GM23248 (cell line): ENCODE results near the gene MAG. TPM values are rescaled to one million over a fixed set of nuclear protein-coding genes. Genes with fewer than 3 reads are reported as not detected.
A peak's percentile ranks its signal among the peaks of the same experiment; 100 is the strongest.

Experiments used
- DNase-seq: peaks from one replicate; pipeline ENCODE4 v3.0.0-alpha.2; 2015
- H2AFZ ChIP-seq: fragments of 200-600 bp; sonication (generic); 2 replicates; pipeline ENCODE4 v1.6.1; 2016; ENCODE audit warnings: antibody characterized with exemption
- H3F3A ChIP-seq: fragments of 200-600 bp; sonication (generic); 2 replicates; pipeline ENCODE4 v1.6.1; 2016; ENCODE audit warnings: mild to moderate bottlenecking, antibody characterized with exemption, mixed run types; ENCODE audit not compliant: insufficient read depth
- H3K27ac ChIP-seq: fragments of 200-600 bp; sonication (generic); 2 replicates; pipeline ENCODE4 v1.5.1; 2016; ENCODE audit warnings: mild to moderate bottlenecking
- H3K27me3 ChIP-seq: fragments of 200-600 bp; sonication (generic); replicated peaks from 2 replicates; pipeline ENCODE4 v1.6.1; 2016; ENCODE audit warnings: mild to moderate bottlenecking; ENCODE audit not compliant: insufficient read depth
- H3K36me3 ChIP-seq: fragments of 200-600 bp; sonication (generic); 2 replicates; pipeline ENCODE4 v1.6.1; 2016; ENCODE audit warnings: low read depth, mild to moderate bottlenecking
- H3K4me1 ChIP-seq: fragments of 200-600 bp; sonication (generic); 2 replicates; pipeline ENCODE4 v1.6.1; 2016; ENCODE audit warnings: mild to moderate bottlenecking; ENCODE audit not compliant: insufficient read depth
- H3K4me2 ChIP-seq: fragments of 200-600 bp; sonication (generic); one replicate; pipeline ENCODE4 v1.6.1; 2016; ENCODE audit warnings: mild to moderate bottlenecking; ENCODE audit not compliant: unreplicated experiment
- H3K4me3 ChIP-seq: fragments of 200-600 bp; sonication (generic); 2 replicates; pipeline ENCODE4 v1.5.1; 2016; ENCODE audit warnings: mild to moderate bottlenecking
- H3K79me2 ChIP-seq: fragments of 200-600 bp; sonication (generic); 2 replicates; pipeline ENCODE4 v1.6.1; 2016; ENCODE audit warnings: mild to moderate bottlenecking; ENCODE audit not compliant: insufficient read depth
- H3K9ac ChIP-seq: fragments of 200-600 bp; sonication (generic); 2 replicates; pipeline ENCODE4 v1.6.1; 2016; ENCODE audit warnings: mild to moderate bottlenecking
- H3K9me2 ChIP-seq: fragments of 200-600 bp; sonication (generic); 2 replicates; pipeline ENCODE4 v1.6.1; 2016; ENCODE audit warnings: mixed run types, mild to moderate bottlenecking, moderate library complexity; ENCODE audit not compliant: insufficient read depth
- H3K9me3 ChIP-seq: fragments of 200-600 bp; sonication (generic); one replicate; pipeline ENCODE4 v1.6.1; 2017; ENCODE audit warnings: low read depth
- H4K20me1 ChIP-seq: fragments of 200-600 bp; sonication (generic); 2 replicates; pipeline ENCODE4 v1.6.0; 2016; ENCODE audit not compliant: insufficient read depth
- EZH2 ChIP-seq: fragments of 200-600 bp; sonication (generic); IDR thresholded peaks from 2 replicates; pipeline ENCODE4 v1.6.1; 2018; ENCODE audit warnings: antibody characterized with exemption, mild to moderate bottlenecking; ENCODE audit not compliant: insufficient read depth, poor library complexity, severe bottlenecking
- EZH2phosphoT487 ChIP-seq: fragments of 200-600 bp; sonication (generic); IDR thresholded peaks from 2 replicates; pipeline ENCODE4 v1.6.1; 2018; ENCODE audit warnings: antibody characterized with exemption, moderate library complexity, mild to moderate bottlenecking, low read depth; ENCODE audit not compliant: insufficient read depth
- WGBS, 2 experiments: methylation state at CpG; one replicate each; pipeline ENCODE4 v1.1.6; 2015 to 2017; ENCODE audit warnings: low lambda C conversion rate in 2 of 2, low coverage in 1 of 2; ENCODE audit errors: missing lambda C conversion rate in 2 of 2; 5-methylcytosine and 5-hydroxymethylcytosine counted together
- in situ Hi-C: fragments of 300-500 bp; cut with MboI; formaldehyde crosslinking; loops from 2 replicates; pipeline ENCODE4 v1.15.0; 2020
- polyA plus RNA-seq: library from polyadenylated mRNA; unstranded; fragments of >200 nt; fragmentation: Nextera tagmentation; extraction: Ambion mirVana; gene quantifications from 2 replicates; pipeline ENCODE4 v1.2.1, GENCODE V29; 2016
- total RNA-seq: library from RNA; depleted of rRNA; stranded (reverse); fragments of >200 nt; shearing (Covaris generic); gene quantifications from 2 replicates; pipeline ENCODE4 v1.2.3, GENCODE V29; 2014

The MAG gene
- total and polyA plus RNA-seq, 2 experiments from 2014 or later = not detected

DNA sequence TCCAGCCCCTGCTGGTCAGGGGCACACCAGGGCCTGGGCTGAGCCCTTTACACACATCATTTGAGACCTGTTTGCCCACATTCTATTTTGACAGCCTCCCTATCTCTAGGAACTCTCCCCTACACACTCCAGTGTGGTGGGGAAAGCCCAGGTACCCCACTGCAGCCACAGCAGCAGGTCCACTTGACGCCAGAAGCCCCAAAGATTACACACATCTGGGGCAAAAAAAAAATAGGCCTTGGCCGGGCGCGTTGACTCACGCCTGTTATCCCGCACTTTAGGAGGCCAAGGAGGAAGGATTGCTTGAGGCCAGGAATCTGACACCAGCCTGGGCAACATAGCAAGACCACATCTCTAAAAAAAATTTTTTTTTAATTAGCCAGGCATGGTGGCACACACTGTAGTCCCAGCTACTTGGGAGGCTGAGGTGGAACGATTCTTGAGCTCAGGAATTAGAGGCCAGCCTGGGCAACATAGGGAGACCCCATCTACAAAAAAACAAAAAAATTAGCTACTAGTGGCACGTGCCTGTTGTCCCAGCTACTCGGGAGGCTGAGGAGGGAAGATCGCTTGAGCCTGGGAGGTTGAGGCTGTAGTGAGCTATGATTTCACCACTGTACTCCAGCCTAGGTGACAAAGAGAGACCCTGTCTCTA lies 19.0 kb downstream of the MAG start:
- H3K36me3 ChIP-seq = no peaks in the 10 kb centered on the region
- in situ Hi-C loops = no loop called here
- no peaks in the 10 kb centered on the region for H3K9me2 ChIP-seq
- H3K4me2 ChIP-seq = no peak overlapping the region
- no peak overlapping the region for H3K27ac ChIP-seq
- no peak overlapping the region for H3K9ac ChIP-seq
- no peaks in the 10 kb centered on the region for H3K9me3 ChIP-seq
- DNase-seq = no peak
- no peaks in the 10 kb centered on the region for H3K4me1 ChIP-seq
- WGBS, 2 experiments = 74 to 78% methylated on average over 10 of the region's 10 CpGs
- no peaks in the 10 kb centered on the region for H4K20me1 ChIP-seq
- H3F3A ChIP-seq = no peaks in the 10 kb centered on the region
- H2AFZ ChIP-seq = no peak overlapping the region
- H3K79me2 ChIP-seq = no peaks in the 10 kb centered on the region
- TF ChIP-seq EZH2 = no peak
- no peak for TF ChIP-seq EZH2phosphoT487
- H3K27me3 ChIP-seq = no peaks in the 10 kb centered on the region
- H3K4me3 ChIP-seq = no peak overlapping the region

DNA sequence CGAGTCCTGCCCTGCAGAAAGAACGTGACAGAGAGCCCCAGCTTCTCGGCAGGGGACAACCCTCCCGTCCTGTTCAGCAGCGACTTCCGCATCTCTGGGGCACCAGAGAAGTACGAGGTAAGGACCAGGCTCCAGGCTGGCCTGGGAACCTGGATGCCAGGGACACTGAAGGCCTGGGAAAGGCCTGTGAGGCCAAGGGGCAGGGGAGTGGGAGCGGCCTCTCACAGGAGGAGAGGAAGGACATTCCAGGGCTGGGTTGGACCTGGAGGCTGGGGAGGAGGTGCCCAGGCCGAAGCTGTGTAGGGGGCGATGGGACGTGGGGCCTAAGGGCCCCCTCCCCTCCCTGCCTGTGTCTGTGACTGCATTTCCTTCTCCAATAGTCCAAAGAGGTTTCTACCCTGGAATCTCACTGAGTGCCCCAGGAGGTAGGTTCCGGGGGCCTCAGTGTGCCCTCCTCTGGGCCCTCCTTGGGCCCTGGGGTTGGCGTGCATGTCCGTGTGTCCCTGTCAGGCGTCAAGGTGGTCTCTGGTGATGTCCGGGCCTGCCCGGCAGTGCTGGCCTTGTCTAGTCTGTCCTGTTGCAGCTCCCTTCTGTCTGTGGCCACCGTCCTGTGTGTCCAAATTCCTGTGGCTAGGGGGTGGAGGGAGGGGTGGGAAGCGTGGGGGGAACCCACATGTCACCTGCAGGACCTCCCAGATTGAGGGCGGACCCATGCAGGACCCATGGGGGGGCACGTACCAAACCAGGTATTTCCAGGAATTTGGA lies 20.1 kb downstream of the MAG start:
- no peak overlapping the region for H3K27ac ChIP-seq
- no peaks in the 10 kb centered on the region for H3K79me2 ChIP-seq
- no peaks in the 10 kb centered on the region for H3K36me3 ChIP-seq
- TF ChIP-seq EZH2 = no peak
- H3F3A ChIP-seq = no peaks in the 10 kb centered on the region
- H3K9ac ChIP-seq = no peak overlapping the region
- in situ Hi-C loops = no loop called here
- H4K20me1 ChIP-seq = no peaks in the 10 kb centered on the region
- H3K9me3 ChIP-seq = no peaks in the 10 kb centered on the region
- no peak overlapping the region for H2AFZ ChIP-seq
- H3K4me3 ChIP-seq = no peak overlapping the region
- H3K27me3 ChIP-seq = no peaks in the 10 kb centered on the region
- 82 to 86% methylated on average over 19 to 21 of the region's 21 CpGs for WGBS, 2 experiments
- no peak overlapping the region for H3K4me2 ChIP-seq
- H3K9me2 ChIP-seq = no peaks in the 10 kb centered on the region
- DNase-seq = no peak
- no peaks in the 10 kb centered on the region for H3K4me1 ChIP-seq

DNA sequence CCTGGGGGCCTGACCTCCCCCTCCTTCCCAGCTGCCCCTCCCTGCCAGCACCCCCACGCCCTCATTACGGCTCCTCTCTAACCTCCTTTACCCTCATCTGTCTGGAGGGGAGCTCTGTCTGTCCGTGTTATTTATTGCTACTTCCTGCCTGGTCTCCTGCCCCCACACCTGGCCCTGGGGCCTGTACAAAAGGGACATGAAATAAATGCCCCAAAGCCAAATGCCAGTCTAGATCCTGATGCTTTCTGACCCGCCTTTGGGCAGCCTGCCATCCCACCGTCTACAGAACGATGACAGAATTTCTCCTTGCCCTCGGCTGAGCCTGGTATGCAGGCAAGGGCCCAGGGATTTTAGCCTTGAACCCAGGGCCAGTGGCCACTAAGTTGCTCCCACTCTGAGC lies 21.6 kb downstream of the MAG start:
- Histone ChIP-seq H3K4me3 (no peak overlapping the region), H3K9ac (no peak overlapping the region), H4K20me1 (no peaks in the 10 kb centered on the region), H3K27me3 (no peaks in the 10 kb centered on the region), H3K9me2 (no peaks in the 10 kb centered on the region), H2AFZ (no peak overlapping the region), H3K27ac (no peak overlapping the region), H3K36me3 (no peaks in the 10 kb centered on the region), H3K4me2 (no peak overlapping the region), H3K9me3 (no peaks in the 10 kb centered on the region), H3K4me1 (peaks cover 2% of the 10 kb centered on the region), H3F3A (no peaks in the 10 kb centered on the region), H3K79me2 (no peaks in the 10 kb centered on the region)
- peak; percentile 41 for DNase-seq
- TF ChIP-seq EZH2 (no peak), EZH2phosphoT487 (no peak)
- in situ Hi-C loops = no loop called here
- WGBS, 2 experiments = 19 to 26% methylated on average over 5 to 7 of the region's 7 CpGs

GRCh38 chr19:35314031-35314430 lies 22.1 kb downstream of the MAG start:
- in situ Hi-C loops = no loop called here
- WGBS, 2 experiments = 79 to 84% methylated on average over 8 of the region's 8 CpGs
- H3K9me2 ChIP-seq = no peaks in the 10 kb centered on the region

More at GRCh38 chr19:35314031-35314430, 22.1 kb downstream of the MAG start:
- no peak overlapping the region for H3K4me2 ChIP-seq
- H4K20me1 ChIP-seq = no peaks in the 10 kb centered on the region
- no peak for DNase-seq
- no peaks in the 10 kb centered on the region for H3K79me2 ChIP-seq
- no peak overlapping the region for H3K9ac ChIP-seq
- H2AFZ ChIP-seq = no peak overlapping the region
- TF ChIP-seq EZH2phosphoT487 (no peak), EZH2 (no peak)
- H3K4me3 ChIP-seq = no peak overlapping the region
- H3K9me3 ChIP-seq = no peaks in the 10 kb centered on the region
- no peaks in the 10 kb centered on the region for H3K36me3 ChIP-seq
- H3K27me3 ChIP-seq = no peaks in the 10 kb centered on the region
- H3F3A ChIP-seq = no peaks in the 10 kb centered on the region
- no peak overlapping the region for H3K27ac ChIP-seq
- peaks cover 5% of the 10 kb centered on the region for H3K4me1 ChIP-seq
